Activated naive CD8-positive, alpha-beta T cell treated with anti-CD3 and anti-CD28 coated beads for 36 hours (primary cell): Measurements from ENCODE around the gene PLD1. TPM values are rescaled to one million over a fixed set of nuclear protein-coding genes. Genes with fewer than 3 reads are reported as not detected.
"Not testable (repeated sequence)": the region's sequence is repeated elsewhere in the genome, so short reads cannot be mapped to it uniquely, and the experiment has no call there.

Experiments
- DNase-seq: peaks from one replicate; pipeline ENCODE4 v3.0.0; 2021
- H3K27ac Mint-ChIP-seq: one replicate; pipeline ENCODE4 v1.8.0; 2022; ENCODE audit warnings: mild to moderate bottlenecking, moderate library complexity, mixed read lengths
- H3K27me3 Mint-ChIP-seq: one replicate; pipeline ENCODE4 v1.8.0; 2022; ENCODE audit warnings: mild to moderate bottlenecking, mixed read lengths
- H3K36me3 Mint-ChIP-seq: one replicate; pipeline ENCODE4 v1.8.0; 2021; ENCODE audit warnings: mild to moderate bottlenecking, mixed read lengths
- H3K4me1 Mint-ChIP-seq: one replicate; pipeline ENCODE4 v1.8.0; 2021; ENCODE audit warnings: mixed read lengths
- H3K4me3 Mint-ChIP-seq: one replicate; pipeline ENCODE4 v1.8.0; 2022; ENCODE audit warnings: mild to moderate bottlenecking, moderate library complexity, mixed read lengths
- H3K9me3 Mint-ChIP-seq: one replicate; pipeline ENCODE4 v1.8.0; 2022; ENCODE audit warnings: mixed read lengths
- total RNA-seq, 2 experiments: library from RNA; stranded (reverse); gene quantifications; one replicate each; pipeline ENCODE4 v1.2.3, GENCODE V29; 2021

Gene PLD1
- total RNA-seq, 2 experiments from 2014 or later = 0.18 to 0.52 TPM

- Mint-ChIP-seq H3K4me1 (peaks cover 2% of the 10 kb centered on the region), H3K9me3 (peaks cover 5% of the 10 kb centered on the region), H3K27me3 (no peaks in the 10 kb centered on the region), H3K36me3 (no peaks in the 10 kb centered on the region), H3K27ac (no peak overlapping the region), H3K4me3 (no peak overlapping the region)
- no peak for DNase-seq
Observed at GRCh38 chr3:171711461-171712170, 98.7 kb downstream of the PLD1 start.

- Mint-ChIP-seq H3K36me3 (no peaks in the 10 kb centered on the region), H3K27me3 (no peaks in the 10 kb centered on the region), H3K4me3 (no peak overlapping the region), H3K9me3 (peaks cover 3% of the 10 kb centered on the region), H3K4me1 (peaks cover 2% of the 10 kb centered on the region), H3K27ac (no peak overlapping the region)
- no peak for DNase-seq
Observed at GRCh38 chr3:171710359-171710758, 99.9 kb downstream of the PLD1 start.

GRCh38 chr3:171704814-171705213, 105.5 kb downstream of the PLD1 start:
- H3K4me1 Mint-ChIP-seq = no peaks in the 10 kb centered on the region
- H3K27me3 Mint-ChIP-seq = peaks cover 11% of the 10 kb centered on the region
- H3K4me3 Mint-ChIP-seq = no peak overlapping the region

GRCh38 chr3:171704002-171704401, 106.3 kb downstream of the PLD1 start:
- H3K9me3 Mint-ChIP-seq = no peaks in the 10 kb centered on the region
- no peaks in the 10 kb centered on the region for H3K4me1 Mint-ChIP-seq
- no peak overlapping the region for H3K27ac Mint-ChIP-seq
- DNase-seq = peak; percentile 4
- no peaks in the 10 kb centered on the region for H3K36me3 Mint-ChIP-seq
- H3K27me3 Mint-ChIP-seq = peaks cover 12% of the 10 kb centered on the region
- no peak overlapping the region for H3K4me3 Mint-ChIP-seq

More at GRCh38 chr3:171704814-171705213, 105.5 kb downstream of the PLD1 start:
- Mint-ChIP-seq H3K36me3 (no peaks in the 10 kb centered on the region), H3K27ac (no peak overlapping the region), H3K9me3 (no peaks in the 10 kb centered on the region)
- DNase-seq = no peak

GRCh38 chr3:171703144-171703543, 107.1 kb downstream of the PLD1 start:
- H3K36me3 Mint-ChIP-seq = no peaks in the 10 kb centered on the region
- no peak overlapping the region for H3K4me3 Mint-ChIP-seq
- no peak for DNase-seq
- no peak overlapping the region for H3K27ac Mint-ChIP-seq
- no peaks in the 10 kb centered on the region for H3K4me1 Mint-ChIP-seq
- peaks cover 15% of the 10 kb centered on the region for H3K27me3 Mint-ChIP-seq
- no peaks in the 10 kb centered on the region for H3K9me3 Mint-ChIP-seq

GRCh38 chr3:171700653-171701052, 109.6 kb downstream of the PLD1 start:
- no peak for DNase-seq
- no peaks in the 10 kb centered on the region for H3K36me3 Mint-ChIP-seq
- no peak overlapping the region for H3K27ac Mint-ChIP-seq
- no peaks in the 10 kb centered on the region for H3K4me1 Mint-ChIP-seq
- H3K4me3 Mint-ChIP-seq = no peak overlapping the region
- peaks cover 30% of the 10 kb centered on the region for H3K27me3 Mint-ChIP-seq
- H3K9me3 Mint-ChIP-seq = no peaks in the 10 kb centered on the region

GRCh38 chr3:171700157-171700556, 110.1 kb downstream of the PLD1 start:
- H3K4me3 Mint-ChIP-seq = no peak overlapping the region
- no peak overlapping the region for H3K27ac Mint-ChIP-seq

GRCh38 chr3:171699601-171700000, 110.7 kb downstream of the PLD1 start:
- no peak overlapping the region for H3K27ac Mint-ChIP-seq
- H3K4me3 Mint-ChIP-seq = no peak overlapping the region
- no peaks in the 10 kb centered on the region for H3K4me1 Mint-ChIP-seq
- H3K27me3 Mint-ChIP-seq = peaks cover 30% of the 10 kb centered on the region
- DNase-seq = no peak
- no peaks in the 10 kb centered on the region for H3K36me3 Mint-ChIP-seq
- no peaks in the 10 kb centered on the region for H3K9me3 Mint-ChIP-seq

More at GRCh38 chr3:171700157-171700556, 110.1 kb downstream of the PLD1 start:
- Mint-ChIP-seq H3K9me3 (no peaks in the 10 kb centered on the region), H3K4me1 (no peaks in the 10 kb centered on the region), H3K27me3 (peaks cover 30% of the 10 kb centered on the region), H3K36me3 (no peaks in the 10 kb centered on the region)
- no peak for DNase-seq

- no peak for DNase-seq
- Mint-ChIP-seq H3K36me3 (no peaks in the 10 kb centered on the region), H3K4me3 (no peak overlapping the region), H3K9me3 (no peaks in the 10 kb centered on the region), H3K4me1 (no peaks in the 10 kb centered on the region), H3K27me3 (peaks cover 34% of the 10 kb centered on the region), H3K27ac (no peak overlapping the region)
Observed at GRCh38 chr3:171696805-171697204, 113.5 kb downstream of the PLD1 start.

GRCh38 chr3:171695426-171695825, 114.9 kb downstream of the PLD1 start:
- H3K36me3 Mint-ChIP-seq = no peaks in the 10 kb centered on the region
- H3K4me1 Mint-ChIP-seq = peaks cover 3% of the 10 kb centered on the region
- no peak overlapping the region for H3K4me3 Mint-ChIP-seq
- no peak for DNase-seq
- H3K27ac Mint-ChIP-seq = no peak overlapping the region
- no peaks in the 10 kb centered on the region for H3K9me3 Mint-ChIP-seq
- peaks cover 30% of the 10 kb centered on the region for H3K27me3 Mint-ChIP-seq

GRCh38 chr3:171694888-171695287, 115.4 kb downstream of the PLD1 start:
- no peak for DNase-seq
- H3K27ac Mint-ChIP-seq = no peak overlapping the region
- no peaks in the 10 kb centered on the region for H3K9me3 Mint-ChIP-seq
- peaks cover 6% of the 10 kb centered on the region for H3K4me1 Mint-ChIP-seq
- no peaks in the 10 kb centered on the region for H3K36me3 Mint-ChIP-seq
- peaks cover 28% of the 10 kb centered on the region for H3K27me3 Mint-ChIP-seq
- no peak overlapping the region for H3K4me3 Mint-ChIP-seq

GRCh38 chr3:171692551-171692950, 117.7 kb downstream of the PLD1 start:
- H3K27ac Mint-ChIP-seq, DNase-seq, H3K36me3 Mint-ChIP-seq, H3K9me3 Mint-ChIP-seq, H3K4me1 Mint-ChIP-seq, H3K4me3 Mint-ChIP-seq: not testable (repeated sequence)
- peaks cover 21% of the 10 kb centered on the region for H3K27me3 Mint-ChIP-seq

GRCh38 chr3:171691485-171691884, 118.8 kb downstream of the PLD1 start:
- H3K4me1 Mint-ChIP-seq = peaks cover 6% of the 10 kb centered on the region
- H3K36me3 Mint-ChIP-seq = no peaks in the 10 kb centered on the region
- no peak for DNase-seq
- no peak overlapping the region for H3K4me3 Mint-ChIP-seq
- no peak overlapping the region for H3K27ac Mint-ChIP-seq
- H3K27me3 Mint-ChIP-seq = peaks cover 14% of the 10 kb centered on the region
- no peaks in the 10 kb centered on the region for H3K9me3 Mint-ChIP-seq

- H3K9me3 Mint-ChIP-seq = no peaks in the 10 kb centered on the region
- no peaks in the 10 kb centered on the region for H3K36me3 Mint-ChIP-seq
- peak overlapping the region; percentile 16 for H3K4me3 Mint-ChIP-seq
- H3K27ac Mint-ChIP-seq = peak overlapping the region; percentile 66
- no peak for DNase-seq
- peaks cover 6% of the 10 kb centered on the region for H3K4me1 Mint-ChIP-seq
- peaks cover 12% of the 10 kb centered on the region for H3K27me3 Mint-ChIP-seq
Observed at GRCh38 chr3:171690281-171690680, 120.0 kb downstream of the PLD1 start.

GRCh38 chr3:171688593-171688992, 121.7 kb downstream of the PLD1 start:
- peaks cover 6% of the 10 kb centered on the region for H3K4me1 Mint-ChIP-seq
- H3K9me3 Mint-ChIP-seq = no peaks in the 10 kb centered on the region
- peaks cover 14% of the 10 kb centered on the region for H3K27me3 Mint-ChIP-seq
- no peak for DNase-seq
- H3K27ac Mint-ChIP-seq = no peak overlapping the region
- H3K36me3 Mint-ChIP-seq = no peaks in the 10 kb centered on the region
- no peak overlapping the region for H3K4me3 Mint-ChIP-seq

- peaks cover 16% of the 10 kb centered on the region for H3K27me3 Mint-ChIP-seq
- H3K9me3 Mint-ChIP-seq = no peaks in the 10 kb centered on the region
- H3K36me3 Mint-ChIP-seq = no peaks in the 10 kb centered on the region
- no peak for DNase-seq
- H3K4me3 Mint-ChIP-seq = no peak overlapping the region
- no peak overlapping the region for H3K27ac Mint-ChIP-seq
- H3K4me1 Mint-ChIP-seq = peaks cover 6% of the 10 kb centered on the region
Observed at GRCh38 chr3:171688002-171688401, 122.3 kb downstream of the PLD1 start.
